ENCODE data around the gene C22orf23.
A peak's percentile ranks its signal among the peaks of the same experiment; 100 is the strongest.

The C22orf23 gene

DNA sequence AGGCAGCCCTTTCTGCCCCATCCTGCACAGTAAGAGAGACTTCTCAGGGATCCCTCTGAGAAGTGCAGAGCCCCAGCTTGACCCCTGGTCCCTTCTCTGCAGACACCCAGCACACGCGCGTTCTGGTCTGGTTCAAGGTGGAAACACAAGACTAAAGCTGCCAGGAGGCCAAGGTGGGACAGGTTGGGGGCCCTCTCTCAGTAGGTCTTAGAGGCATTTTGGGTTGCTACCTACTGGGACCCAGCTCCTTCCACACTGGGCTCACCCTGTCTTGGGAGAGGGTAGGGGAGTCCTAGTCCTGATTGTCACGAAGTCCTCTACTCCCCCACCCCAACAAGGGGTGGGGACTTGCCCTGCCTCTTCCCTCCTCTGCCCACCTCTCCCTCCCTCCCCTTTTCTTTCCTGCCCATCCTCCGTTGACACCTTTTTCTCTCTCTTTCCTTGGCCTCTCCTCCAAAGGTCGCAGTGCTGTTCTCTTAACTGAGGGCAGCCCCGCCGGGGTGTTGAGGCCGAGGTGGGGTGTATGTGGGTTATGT is 31.7 kb upstream of the C22orf23 start:
- Histone ChIP-seq H3K36me3 (ENCODE audit: control insufficient read depth in 2 of 2, insufficient read depth in 1 of 2, low read length in 2 of 2) (peaks cover 0 to 2% of the 10 kb centered on the region in 2 experiments; a peak in 1 of 3 replicates), H3K27ac (ENCODE audit: extremely low read depth, low read depth, low read length) (no peak overlapping the region), H3K4me3 (ENCODE audit: low read depth, low read length) (no peak overlapping the region), H3K9me3 (ENCODE audit: control insufficient read depth, insufficient read depth, low read depth, low read length) (no peaks in the 10 kb centered on the region), H3K4me1 (ENCODE audit: control insufficient read depth, insufficient read depth, low read length) (no peaks in the 10 kb centered on the region)
- TF ChIP-seq, protein P1, sequence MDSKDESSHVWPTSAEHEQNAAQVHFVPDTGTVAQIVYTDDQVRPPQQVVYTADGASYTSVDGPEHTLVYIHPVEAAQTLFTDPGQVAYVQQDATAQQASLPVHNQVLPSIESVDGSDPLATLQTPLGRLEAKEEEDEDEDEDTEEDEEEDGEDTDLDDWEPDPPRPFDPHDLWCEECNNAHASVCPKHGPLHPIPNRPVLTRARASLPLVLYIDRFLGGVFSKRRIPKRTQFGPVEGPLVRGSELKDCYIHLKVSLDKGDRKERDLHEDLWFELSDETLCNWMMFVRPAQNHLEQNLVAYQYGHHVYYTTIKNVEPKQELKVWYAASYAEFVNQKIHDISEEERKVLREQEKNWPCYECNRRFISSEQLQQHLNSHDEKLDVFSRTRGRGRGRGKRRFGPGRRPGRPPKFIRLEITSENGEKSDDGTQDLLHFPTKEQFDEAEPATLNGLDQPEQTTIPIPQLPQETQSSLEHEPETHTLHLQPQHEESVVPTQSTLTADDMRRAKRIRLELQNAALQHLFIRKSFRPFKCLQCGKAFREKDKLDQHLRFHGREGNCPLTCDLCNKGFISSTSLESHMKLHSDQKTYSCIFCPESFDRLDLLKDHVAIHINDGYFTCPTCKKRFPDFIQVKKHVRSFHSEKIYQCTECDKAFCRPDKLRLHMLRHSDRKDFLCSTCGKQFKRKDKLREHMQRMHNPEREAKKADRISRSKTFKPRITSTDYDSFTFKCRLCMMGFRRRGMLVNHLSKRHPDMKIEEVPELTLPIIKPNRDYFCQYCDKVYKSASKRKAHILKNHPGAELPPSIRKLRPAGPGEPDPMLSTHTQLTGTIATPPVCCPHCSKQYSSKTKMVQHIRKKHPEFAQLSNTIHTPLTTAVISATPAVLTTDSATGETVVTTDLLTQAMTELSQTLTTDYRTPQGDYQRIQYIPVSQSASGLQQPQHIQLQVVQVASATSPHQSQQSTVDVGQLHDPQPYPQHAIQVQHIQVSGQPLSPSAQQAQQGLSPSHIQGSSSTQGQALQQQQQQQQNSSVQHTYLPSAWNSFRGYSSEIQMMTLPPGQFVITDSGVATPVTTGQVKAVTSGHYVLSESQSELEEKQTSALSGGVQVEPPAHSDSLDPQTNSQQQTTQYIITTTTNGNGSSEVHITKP (tag by site-specific recombination; IDR thresholded peaks at IDR 0.05), result 0 out of 2 replicates have a peak, but pooled peaks have one; percentile 0
- TF ChIP-seq ZNF747 (tag by site-specific recombination; IDR thresholded peaks at IDR 0.05), result no peak
- CTCF ChIA-PET, result interaction anchor here (0.5 to 0.6 kb wide), 2 partner anchors 9 to 891 kb away, joined by 3 to 4 read pairs; no protein-coding TSS in a partner anchor
- POLR2A ChIA-PET, result no interaction called here

DNA sequence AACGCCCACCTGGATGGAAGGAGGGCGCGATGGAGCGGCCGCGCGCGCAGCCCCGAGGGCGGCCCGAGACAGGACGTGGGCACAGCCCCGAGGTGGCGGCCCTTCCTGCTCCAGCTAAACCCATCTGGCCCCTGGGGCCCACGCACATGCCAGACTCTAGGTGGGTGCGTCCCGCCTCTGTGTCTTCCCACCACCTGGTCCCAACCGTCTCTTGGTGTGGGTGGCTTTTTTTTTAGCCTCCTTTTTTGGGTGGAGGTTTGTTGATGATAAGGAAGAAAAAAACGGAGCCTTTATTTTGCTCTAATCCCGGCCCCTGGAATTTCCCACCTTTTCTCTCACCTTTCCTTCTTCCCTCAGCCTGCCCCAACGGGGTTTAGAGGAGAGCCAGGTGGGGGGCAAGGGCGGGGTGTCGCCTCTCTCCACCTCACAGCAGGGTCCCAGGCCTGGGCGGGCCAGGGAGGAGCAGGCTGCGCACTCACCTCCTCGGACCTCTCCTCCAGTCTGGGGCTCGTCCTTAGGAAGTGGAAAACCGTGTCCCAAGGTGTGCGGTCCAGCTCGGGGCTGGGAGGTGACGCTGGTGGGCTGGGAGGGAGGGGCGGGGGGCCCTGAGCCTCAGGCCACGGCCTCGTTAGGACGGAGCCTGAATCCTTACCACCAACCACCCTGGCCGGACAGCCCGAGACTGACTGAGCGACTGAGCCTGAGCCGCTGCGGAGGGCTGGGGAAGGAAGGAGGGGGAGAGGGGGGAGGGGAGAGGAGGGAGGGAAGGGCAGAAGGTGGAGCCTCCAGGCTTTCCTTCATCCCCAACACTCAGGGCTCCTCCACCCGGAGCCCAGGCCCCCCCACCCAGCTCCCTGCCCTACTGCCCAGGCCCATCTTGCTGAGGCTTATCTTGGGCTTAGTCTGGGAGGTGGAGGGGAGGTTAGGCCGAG is 30.7 kb upstream of the C22orf23 start, which contains the start of gene SOX10:
Gene SOX10 (minus strand): TSS at position 696 of the 932 bp plus-strand sequence. CDS start 771 bp downstream, outside the sequence.
- H3K27ac ChIP-seq (ENCODE audit: extremely low read depth, low read depth, low read length), result no peak within 1 kb of the TSS
- H3K36me3 ChIP-seq (ENCODE audit: control insufficient read depth in 2 of 2, insufficient read depth in 1 of 2, low read length in 2 of 2), result peaks cover 0 to 2% of the 10 kb centered on the region in 2 experiments; a peak in 1 of 3 replicates
- TF ChIP-seq ZFHX2 (tag by site-specific recombination; conservative IDR thresholded peaks at IDR 0.05), result peak; percentile 87
- TF ChIP-seq ZNF629 (tag by site-specific recombination; IDR thresholded peaks at IDR 0.05), result no peak
- TF ChIP-seq, protein P2, sequence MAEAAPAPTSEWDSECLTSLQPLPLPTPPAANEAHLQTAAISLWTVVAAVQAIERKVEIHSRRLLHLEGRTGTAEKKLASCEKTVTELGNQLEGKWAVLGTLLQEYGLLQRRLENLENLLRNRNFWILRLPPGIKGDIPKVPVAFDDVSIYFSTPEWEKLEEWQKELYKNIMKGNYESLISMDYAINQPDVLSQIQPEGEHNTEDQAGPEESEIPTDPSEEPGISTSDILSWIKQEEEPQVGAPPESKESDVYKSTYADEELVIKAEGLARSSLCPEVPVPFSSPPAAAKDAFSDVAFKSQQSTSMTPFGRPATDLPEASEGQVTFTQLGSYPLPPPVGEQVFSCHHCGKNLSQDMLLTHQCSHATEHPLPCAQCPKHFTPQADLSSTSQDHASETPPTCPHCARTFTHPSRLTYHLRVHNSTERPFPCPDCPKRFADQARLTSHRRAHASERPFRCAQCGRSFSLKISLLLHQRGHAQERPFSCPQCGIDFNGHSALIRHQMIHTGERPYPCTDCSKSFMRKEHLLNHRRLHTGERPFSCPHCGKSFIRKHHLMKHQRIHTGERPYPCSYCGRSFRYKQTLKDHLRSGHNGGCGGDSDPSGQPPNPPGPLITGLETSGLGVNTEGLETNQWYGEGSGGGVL (tag by site-specific recombination; IDR thresholded peaks at IDR 0.05), result no peak
- no peak for TF ChIP-seq ZNF274 (IDR thresholded peaks at IDR 0.05; ENCODE audit: low read length)
- no peak for TF ChIP-seq ZNF274 (tag by site-specific recombination; IDR thresholded peaks at IDR 0.05; ENCODE audit: borderline replicate concordance)
- TF ChIP-seq, protein P3, sequence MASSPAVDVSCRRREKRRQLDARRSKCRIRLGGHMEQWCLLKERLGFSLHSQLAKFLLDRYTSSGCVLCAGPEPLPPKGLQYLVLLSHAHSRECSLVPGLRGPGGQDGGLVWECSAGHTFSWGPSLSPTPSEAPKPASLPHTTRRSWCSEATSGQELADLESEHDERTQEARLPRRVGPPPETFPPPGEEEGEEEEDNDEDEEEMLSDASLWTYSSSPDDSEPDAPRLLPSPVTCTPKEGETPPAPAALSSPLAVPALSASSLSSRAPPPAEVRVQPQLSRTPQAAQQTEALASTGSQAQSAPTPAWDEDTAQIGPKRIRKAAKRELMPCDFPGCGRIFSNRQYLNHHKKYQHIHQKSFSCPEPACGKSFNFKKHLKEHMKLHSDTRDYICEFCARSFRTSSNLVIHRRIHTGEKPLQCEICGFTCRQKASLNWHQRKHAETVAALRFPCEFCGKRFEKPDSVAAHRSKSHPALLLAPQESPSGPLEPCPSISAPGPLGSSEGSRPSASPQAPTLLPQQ (tag by site-specific recombination; IDR thresholded peaks at IDR 0.05), result no peak
- TF ChIP-seq, protein P4, sequence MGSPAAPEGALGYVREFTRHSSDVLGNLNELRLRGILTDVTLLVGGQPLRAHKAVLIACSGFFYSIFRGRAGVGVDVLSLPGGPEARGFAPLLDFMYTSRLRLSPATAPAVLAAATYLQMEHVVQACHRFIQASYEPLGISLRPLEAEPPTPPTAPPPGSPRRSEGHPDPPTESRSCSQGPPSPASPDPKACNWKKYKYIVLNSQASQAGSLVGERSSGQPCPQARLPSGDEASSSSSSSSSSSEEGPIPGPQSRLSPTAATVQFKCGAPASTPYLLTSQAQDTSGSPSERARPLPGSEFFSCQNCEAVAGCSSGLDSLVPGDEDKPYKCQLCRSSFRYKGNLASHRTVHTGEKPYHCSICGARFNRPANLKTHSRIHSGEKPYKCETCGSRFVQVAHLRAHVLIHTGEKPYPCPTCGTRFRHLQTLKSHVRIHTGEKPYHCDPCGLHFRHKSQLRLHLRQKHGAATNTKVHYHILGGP (tag by site-specific recombination; IDR thresholded peaks at IDR 0.05), result no peak
- TF ChIP-seq ZNF10 (tag by site-specific recombination; IDR thresholded peaks at IDR 0.05), result no peak
- no peak for TF ChIP-seq ZNF707 (tag by site-specific recombination; IDR thresholded peaks at IDR 0.05)
- TF ChIP-seq EGR2 (tag by site-specific recombination; IDR thresholded peaks at IDR 0.05; ENCODE audit: low read depth), result peak; percentile 85
- no peak within 1 kb of the TSS for H3K4me3 ChIP-seq (ENCODE audit: low read depth, low read length)
- H3K9me3 ChIP-seq (ENCODE audit: control insufficient read depth, insufficient read depth, low read depth, low read length), result no peaks in the 10 kb centered on the region
- no peaks in the 10 kb centered on the region for H3K4me1 ChIP-seq (ENCODE audit: control insufficient read depth, insufficient read depth, low read length)
- ChIA-PET POLR2A (no interaction called here), CTCF (interaction anchor here (1.1 to 1.3 kb wide), 2 partner anchors 9 to 27 kb away, joined by 3 to 7 read pairs; no protein-coding TSS in a partner anchor)
